GM19463 (cell line): ENCODE results near the gene ASL.
"Not testable (repeated sequence)": the region's sequence is repeated elsewhere in the genome, so short reads cannot be mapped to it uniquely, and the experiment has no call there.

ENCODE experiments used
- ATAC-seq: cut with Tn5 transposase; IDR thresholded peaks from one replicate; pipeline ENCODE4 v1.9.1; 2021; ENCODE audit warnings: mild to moderate bottlenecking, moderate library complexity; ENCODE audit not compliant: unreplicated experiment

The ASL gene

DNA sequence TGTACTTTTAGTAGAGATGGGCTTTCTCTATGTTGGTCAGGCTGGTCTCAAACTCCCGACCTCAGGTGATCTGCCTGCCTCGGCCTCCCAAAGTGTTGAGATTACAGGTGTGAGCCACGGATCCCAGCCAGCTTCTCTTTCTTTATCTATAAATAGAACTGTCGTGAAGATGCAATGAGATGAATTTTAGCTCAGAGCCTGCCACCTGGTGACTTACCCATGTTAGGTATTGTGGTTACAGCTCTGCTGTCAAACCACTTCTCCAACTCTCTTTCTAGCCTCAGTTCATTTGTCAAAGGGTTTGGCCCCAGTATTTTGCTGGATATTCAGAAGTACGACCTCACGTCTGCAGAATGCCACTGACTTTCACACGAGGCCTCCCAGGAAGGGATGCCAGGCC is 3.4 kb upstream of the ASL start:
- ATAC-seq = not testable (repeated sequence)

DNA sequence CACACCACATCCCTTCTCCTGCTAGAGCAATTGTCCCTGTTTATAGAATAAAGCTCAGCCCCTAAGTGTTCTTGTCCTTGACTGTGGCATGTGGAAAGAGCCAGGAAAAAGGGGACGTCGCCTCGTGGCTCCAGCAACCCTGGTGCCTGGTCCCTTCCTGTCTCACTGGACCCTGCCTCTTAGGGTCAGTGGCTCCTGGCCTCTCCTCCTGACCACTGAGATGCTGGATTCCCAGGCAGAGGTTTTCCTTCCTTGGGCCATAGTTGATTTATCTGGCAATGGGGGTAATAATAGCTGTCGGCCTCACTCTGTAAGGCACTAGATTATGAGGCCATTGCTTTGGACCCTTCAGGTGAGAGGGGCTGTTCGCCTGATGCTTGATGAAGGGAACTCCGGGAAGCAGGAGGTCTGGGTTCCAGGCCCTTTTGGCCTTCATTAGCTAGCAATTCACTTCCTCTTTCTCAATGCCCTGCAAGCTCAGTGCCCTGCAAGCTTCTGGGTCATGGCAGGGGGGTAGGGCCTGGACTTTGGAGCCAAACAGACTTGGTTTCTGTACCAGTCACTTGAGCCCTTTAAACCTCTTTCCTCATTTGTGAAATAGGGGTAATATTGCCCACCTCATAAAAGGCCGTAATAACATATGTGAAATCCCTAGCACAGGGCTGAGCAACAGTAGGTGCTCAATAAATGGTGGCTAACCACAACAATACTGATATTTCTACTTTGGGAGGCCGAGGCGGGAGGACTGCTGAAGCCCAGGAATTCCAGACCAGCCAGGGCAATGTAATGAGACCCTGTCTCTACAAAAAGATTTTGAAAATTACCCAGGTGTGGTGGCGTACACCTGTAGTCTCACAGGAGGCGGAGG is 1.1 kb downstream of the ASL start:
- ATAC-seq = no peak

DNA sequence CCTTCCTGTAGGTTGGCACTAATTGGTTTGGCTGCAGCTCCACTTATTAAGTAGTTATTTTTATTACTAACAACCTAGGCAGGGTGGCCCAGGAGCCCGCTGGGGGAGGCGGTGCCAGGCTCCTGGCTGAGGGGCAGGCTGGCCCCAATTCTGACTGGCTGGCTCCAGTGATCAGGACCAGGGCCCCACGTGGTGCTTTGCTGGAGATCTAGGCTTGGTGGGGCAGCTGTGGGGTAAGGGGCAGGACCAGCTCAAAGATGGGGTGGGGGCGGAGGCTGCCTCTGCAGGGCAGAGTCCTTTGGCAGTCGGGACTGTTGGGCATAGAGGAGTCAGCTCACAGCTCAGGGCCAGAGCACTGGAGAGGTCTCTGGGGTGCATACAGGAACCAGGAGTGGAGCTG is 2.4 kb downstream of the ASL start:
- ATAC-seq = no peak

DNA sequence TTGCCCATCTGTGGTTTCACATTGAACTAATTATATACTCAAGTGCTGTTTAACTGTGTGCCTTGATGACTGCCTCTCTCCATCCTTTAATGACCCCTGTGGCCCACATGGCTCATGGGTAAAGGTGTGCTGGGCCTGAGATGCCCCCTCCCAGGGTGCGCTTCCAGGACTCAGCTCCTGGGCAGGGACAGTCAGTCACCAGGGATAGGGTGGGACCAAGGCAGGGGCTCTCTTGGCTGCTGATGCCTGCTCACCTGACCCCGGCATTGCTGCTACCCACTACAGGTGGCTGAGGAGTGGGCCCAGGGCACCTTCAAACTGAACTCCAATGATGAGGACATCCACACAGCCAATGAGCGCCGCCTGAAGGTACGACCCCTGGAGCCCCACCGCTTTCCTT is 6.5 kb downstream of the ASL start:
- ATAC-seq = no peak

DNA sequence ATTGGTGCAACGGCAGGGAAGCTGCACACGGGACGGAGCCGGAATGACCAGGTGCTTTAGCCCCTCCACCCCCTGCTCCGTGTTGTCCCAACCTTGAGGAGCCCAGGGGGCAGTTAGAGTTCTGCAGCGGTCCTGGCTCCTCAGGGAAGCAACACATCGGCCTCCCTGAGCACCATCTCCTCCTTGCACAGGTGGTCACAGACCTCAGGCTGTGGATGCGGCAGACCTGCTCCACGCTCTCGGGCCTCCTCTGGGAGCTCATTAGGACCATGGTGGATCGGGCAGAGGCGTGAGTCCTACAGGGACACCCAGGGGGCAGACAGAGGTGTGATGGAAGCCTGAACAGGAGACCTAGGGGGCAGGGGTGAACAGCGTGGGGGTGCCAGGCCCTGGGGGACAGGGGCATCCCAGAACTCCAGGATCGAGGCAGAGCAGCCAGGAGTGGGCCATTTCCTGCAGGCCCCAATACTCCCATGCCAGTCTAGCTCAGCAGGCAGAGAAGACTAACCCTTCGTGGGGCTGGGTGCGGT is 7.3 kb downstream of the ASL start:
- ATAC-seq = no peak

DNA sequence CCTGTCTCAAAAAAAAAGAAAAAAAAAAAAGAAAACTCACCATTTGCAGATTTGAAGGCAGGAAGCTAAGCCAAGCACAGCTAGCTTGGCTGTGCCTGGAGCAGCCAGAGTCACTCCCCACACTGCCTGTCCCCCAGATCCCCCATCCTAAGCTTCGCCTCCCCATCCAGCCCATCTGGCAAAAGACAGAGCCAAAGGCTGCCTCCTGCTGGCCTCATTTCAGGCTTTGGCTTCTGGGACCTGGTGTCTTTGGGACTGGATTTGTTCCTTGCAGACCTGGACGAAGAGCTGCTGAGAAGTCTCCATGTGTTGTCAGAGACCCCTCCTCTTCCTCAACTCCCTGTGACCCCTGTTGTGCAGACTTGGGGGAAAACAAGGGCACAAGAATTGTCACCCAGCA is 8.1 kb downstream of the ASL start:
- no peak for ATAC-seq

DNA sequence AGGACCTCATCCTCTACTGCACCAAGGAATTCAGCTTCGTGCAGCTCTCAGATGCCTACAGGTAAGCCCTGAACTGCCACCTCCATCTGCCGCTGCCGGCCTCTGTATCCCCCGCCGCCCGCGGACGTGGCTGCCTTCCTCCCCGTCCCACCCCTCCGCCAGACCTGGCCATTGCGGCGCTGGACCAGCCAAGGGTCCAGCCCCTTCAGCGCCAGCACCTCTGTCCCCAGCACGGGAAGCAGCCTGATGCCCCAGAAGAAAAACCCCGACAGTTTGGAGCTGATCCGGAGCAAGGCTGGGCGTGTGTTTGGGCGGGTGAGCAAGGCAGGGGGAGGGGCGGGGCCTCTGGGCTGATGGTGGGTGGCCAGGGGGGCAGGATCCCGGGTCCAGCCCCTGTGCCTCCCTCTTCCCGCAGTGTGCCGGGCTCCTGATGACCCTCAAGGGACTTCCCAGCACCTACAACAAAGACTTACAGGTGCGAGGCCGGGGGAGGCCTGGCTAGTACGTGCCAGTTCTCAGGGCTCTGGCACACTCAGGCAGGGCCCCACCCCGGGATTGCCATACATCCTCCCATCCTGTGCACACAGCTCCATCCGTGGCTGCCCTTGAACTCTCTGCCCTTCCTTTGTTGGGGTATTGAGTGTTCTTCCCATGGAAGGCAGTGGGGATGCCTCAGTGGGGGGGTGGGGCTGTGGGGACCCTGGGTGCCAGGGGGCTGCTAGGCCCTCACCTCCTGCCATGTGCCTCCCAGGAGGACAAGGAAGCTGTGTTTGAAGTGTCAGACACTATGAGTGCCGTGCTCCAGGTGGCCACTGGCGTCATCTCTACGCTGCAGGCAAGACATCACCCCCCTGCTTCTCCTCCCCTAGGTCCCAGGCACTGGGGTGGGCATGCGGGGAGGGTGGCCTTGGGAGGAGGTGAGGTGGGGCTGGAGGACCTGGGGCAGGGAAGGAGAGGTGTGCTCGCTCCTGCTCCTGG is 13.5 kb downstream of the ASL start:
- no peak for ATAC-seq

DNA sequence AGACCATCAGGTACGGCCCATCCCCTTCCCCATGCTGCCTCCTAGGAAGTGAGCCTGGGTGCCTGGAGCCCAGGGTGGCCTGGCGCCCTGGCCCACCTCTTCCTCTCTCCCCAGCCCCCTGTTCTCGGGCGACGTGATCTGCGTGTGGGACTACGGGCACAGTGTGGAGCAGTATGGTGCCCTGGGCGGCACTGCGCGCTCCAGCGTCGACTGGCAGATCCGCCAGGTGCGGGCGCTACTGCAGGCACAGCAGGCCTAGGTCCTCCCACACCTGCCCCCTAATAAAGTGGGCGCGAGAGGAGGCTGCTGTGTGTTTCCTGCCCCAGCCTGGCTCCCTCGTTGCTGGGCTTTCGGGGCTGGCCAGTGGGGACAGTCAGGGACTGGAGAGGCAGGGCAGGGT is 17.0 kb downstream of the ASL start:
- no peak for ATAC-seq

DNA sequence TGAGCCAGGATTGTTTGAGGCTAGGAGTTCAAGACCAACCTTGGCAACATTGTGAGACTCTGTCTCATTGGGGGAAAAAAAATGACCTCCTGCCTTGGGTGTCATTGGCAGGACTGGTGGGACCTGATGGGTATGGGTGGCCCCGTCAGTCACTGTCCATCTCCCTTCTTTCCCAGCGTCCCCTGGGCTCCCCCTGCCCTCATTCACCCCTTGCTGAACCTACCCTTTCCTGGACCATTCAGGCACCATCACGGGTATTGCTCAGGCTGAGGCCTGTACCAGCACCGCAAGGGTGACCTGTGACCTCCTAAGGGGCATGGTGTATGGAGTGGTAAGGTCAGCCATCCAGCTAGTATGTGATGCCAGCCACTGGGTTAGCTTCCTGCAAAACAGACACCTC is 19.4 kb downstream of the ASL start:
- no peak for ATAC-seq

DNA sequence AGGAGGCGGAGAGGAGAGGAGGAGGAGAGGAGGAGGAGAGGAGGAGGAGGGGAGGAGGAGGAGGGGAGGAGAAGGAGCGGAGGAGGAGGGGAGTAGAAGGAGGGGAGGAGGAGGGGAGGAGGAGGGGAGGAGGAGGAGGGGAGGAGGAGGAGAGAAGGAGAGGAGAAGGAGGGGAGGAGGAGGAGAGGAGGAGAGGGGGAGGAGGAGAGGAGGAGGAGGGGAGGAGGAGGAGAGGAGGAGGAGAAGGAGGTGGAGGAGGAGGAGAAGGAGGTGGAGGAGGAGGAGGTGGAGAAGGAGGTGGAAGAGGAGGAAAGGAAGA is 23.6 kb downstream of the ASL start:
- no peak for ATAC-seq

DNA sequence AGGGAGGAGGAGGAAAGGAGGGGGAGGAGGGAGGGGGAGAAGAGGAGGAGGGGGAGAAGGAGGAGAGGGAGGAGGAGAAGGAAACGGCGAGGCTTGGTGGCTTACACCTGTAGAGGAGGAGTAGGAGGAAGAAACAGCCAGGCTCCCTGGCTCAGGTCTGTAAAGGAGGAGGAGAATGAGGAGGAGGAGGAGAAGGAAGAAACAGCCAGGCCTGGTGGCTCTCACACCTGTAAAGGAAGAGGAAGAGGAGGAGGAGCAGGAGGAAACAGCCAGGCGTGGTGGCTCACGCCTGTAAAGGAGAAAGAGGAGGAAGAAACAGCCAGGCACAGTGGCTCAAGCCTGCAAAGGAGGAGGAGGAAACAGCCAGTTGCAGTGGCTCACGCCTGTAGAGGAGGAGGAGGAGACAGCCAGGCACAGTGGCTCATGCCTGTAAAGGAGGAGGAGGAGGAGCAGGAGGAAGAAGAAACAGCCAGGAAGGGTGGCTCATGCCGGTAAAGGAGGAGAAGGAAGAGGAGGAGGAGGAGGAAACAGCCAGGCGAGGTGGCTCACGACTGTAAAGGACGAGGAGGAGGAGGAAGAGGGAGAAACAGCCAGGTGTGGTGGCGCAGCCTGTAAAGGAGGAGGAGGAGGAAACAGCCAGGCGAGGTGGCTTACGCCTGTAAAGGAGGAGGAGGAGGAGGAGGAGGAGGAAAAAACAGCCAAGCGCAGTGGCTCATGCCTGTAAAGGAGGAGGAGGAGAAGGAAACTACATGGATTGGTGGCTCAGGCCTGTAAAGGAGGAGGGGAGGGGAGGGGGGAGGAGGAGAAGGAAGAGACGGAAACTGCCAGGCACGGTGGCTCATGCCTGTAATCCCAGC is 24.2 kb downstream of the ASL start:
- ATAC-seq = peak; percentile 80

DNA sequence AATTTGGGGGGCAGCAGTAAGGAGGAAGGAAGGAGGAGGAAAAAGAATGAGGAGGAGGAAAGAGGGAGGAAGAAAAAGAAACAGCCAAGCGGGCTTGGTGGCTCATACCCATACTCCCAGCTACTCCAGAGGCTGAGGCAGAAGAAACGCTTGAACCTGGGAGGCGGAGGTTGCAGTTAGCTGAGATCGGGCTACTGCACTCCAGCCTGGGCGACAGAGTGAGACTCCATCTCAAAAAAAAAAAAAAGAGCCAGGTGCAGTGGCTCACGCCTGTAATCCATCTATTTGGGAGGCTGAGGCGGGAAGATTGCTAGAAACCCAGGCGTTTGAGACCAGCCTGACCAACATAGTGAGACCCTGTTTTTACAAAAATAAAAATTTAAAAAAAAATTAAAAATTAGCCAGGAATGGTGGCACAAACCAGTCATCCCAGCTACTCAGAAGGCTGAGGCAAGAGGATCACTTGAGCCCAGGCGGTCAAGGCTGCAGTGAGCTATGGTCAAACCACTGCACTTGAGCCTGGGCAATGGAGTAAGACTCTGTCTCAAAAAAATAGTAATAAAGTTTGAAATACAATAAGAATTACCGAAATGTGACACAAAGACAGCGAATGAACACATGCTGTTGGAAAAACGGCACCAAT is 24.9 kb downstream of the ASL start:
- peak; percentile 4 for ATAC-seq

DNA sequence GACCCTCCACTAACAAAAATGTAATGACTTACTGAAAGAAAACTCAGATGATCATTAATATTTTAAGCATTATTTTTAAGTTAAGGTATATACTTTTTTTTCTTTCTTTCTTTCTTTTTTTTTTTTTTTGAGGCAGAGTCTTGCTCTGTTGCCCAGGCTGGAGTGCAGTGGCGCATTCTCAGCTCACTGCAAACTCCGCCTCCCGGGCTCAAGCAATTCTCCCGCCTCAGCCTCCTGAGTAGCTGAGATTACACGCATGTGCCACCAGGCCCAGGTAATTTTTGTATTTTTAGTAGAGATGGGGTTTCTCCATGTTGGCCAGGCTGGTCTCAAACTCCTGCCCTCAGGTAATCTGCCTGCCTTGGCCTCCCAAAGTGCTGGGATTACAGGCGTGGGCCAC is 26.5 kb downstream of the ASL start:
- ATAC-seq = not testable (repeated sequence)

DNA sequence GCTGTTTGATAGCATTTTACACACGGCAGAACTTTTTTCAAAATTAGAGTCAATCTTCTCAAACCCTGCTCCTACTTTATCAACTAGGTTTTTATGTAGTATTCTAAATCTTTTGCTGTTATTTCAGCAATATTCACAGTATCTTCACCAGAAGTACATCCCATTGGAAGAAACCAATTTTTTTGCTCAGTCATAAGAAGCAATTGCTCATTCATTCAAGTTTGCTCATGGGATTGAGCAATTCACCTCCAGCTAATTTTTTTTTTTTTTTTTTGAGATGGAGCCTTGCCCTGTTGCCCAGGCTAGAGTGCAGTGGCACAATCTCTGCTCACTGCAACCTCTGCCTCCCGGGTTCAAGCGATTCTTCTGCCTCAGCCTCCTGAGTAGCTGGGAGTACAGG is 28.4 kb downstream of the ASL start:
- ATAC-seq = not testable (repeated sequence)

DNA sequence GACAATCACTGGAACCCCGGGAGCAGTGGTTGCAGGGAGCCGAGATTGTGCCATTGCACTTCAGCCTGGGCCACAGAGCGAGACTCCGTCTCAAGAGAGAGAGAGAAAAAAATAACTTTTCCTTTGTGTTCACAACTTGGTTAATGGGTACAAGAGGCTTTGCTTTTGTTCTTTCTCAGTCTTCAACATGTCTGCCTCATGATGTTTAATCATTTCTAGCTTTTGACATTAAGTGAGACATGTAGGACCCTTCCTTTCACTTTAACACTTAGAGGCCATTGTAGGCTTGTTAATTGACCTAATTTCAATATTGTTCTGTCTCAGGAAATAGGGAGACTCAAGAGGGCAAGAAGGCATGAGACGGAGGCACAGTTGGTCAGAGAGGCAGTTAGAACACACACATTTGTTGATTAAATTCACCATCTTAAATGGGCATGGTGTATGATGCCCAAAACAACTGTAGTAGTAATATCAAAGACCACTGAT is 29.7 kb downstream of the ASL start:
- ATAC-seq = peak; percentile 67

DNA sequence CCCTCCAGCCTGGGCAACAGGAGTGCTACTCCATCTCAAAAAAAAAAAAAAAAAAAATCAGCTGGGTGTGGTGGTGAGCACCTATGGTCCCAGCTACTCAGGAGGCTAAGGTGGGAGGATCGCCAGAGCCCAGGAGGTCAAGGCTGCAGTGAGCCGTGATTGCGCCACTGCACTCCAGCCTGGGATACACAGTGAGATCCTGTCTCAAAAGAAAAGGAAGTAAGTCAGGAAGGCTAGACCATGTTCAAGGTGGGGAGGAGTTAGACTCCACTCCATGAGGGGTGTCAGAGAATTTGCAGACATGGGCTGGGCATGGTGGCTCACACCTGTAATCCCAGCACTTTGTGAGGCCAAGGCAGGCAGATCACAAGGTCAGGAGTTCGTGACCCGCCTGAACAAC is 32.8 kb downstream of the ASL start:
- not testable (repeated sequence) for ATAC-seq

DNA sequence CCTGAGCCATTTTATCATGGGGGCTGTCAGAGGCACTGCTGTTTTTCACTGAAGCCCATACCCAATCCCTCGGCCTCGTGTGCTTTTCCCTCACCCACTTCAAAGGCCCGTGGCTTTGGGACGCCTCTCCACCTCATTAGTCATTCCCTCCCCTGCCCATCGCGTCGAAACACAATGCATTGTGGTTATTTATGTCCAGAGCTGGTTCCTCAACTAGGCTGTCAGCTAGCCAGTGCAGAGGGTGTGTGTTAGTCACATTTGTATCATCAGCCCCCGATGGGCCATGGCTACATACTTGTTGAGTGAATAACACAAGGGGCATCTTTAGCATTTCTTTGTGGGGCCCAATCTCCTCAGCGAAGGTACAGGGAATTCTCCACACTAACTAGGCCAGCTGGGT is 35.2 kb downstream of the ASL start:
- no peak for ATAC-seq

DNA sequence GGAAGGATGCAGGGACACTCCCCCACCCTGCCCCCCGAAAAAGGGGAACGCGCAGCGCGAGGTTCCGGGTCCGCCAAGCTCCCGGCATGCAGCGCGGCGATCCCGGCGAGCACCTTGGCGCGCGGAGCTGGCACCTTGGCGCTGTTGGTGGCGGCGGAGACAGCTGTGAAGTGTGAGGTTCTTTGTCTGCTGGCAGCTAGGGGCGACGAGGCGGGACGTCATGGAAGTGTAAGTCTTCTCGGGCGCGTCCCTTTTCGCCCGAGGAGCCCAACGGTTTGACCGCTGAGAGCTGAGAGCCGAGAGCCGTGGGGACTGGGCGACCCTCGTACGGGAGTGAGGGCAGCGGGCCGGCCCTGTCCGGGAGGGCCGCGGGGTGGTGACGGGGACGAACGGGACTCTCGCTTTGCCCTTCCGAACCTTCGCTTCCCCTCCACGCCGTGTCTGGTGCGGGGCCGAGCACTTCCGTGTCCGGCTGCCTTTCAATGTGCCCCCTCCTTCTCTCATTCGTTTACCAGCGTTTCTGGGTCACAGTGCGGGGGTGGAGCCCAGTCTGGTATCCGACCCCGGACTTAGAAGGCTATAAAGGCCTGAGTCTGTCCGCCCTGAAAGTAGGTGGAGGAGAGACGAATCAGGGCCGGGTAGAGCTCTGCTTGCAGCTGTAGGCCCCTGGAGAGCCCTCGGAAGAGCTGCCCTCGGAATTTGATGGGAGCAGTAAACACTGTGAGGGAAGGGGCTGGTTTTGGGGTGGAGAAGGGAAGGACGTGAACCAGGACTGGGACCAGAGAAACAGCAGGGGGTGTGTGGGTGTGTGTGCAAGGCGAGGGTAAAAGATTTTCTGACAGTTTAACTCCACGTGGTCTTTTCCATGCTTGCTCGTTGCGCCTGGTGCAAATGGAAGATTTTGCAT is 39.4 kb downstream of the ASL start, which contains the start of gene CRCP:
CRCP (plus strand) TSS at position 105 of the 907 bp plus-strand sequence; CDS start at position 221, 116 bp downstream.
- peak; percentile 84 for ATAC-seq
